DMS114 treated with DMSO at 0.1 percent for 48 hours (cell line): ENCODE measurements around the gene TESK1.
"Not testable (repeated sequence)": the region's sequence is repeated elsewhere in the genome, so short reads cannot be mapped to it uniquely, and the experiment has no call there.

Experiments
- DNase-seq: peaks from one replicate; lab custom pipeline; 2025; ENCODE audit not compliant: unreplicated experiment; lab: John Stamatoyannopoulos, UW

The TESK1 gene

DNA sequence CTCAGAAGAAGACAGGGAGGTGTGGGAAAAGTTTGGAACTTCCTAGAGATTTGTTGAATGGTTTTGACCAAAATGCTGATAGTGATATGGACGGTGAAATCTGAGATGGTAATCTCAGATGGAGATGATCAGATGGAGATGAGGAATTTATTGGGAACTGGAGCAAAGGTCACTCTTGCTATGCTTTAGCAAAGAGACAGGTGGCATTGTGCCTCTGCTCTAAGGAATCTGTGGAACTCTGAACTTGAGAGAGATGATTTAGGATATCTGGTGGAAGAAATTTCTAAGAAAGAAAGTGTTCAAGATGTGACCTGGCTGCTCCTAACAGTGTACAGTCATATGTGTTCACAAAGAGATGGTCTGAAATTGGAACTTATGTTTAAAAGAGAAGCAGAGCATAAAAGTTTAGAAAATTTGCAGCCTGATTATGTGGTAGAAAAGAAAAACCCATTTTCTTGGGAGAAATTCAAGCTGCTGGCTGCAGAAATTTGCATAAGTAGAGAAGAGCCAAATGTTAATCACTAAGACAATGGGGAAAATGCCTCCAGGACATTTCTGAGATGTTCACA is 25.3 kb upstream of the TESK1 start:
- DNase-seq: not testable (repeated sequence)

DNA sequence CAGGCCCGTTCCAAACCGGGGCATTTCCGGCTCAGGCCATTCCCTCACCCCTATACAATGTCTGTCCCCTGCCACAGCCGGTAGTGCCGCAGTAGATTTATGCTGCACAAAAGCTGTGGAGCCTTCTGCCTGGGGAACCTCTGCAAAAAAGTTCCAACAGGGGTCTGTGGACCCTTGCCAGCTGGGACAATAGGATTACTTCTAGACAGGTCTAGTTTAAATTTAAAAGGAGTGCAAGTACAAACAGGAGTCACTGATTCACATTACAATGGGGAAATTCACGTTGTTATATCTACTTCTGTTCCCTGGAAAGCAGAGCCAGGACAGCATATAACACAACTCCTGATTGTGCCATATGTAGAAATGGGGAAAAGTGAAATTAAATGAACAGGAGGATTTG is 21.5 kb upstream of the TESK1 start:
- not testable (repeated sequence) for DNase-seq

DNA sequence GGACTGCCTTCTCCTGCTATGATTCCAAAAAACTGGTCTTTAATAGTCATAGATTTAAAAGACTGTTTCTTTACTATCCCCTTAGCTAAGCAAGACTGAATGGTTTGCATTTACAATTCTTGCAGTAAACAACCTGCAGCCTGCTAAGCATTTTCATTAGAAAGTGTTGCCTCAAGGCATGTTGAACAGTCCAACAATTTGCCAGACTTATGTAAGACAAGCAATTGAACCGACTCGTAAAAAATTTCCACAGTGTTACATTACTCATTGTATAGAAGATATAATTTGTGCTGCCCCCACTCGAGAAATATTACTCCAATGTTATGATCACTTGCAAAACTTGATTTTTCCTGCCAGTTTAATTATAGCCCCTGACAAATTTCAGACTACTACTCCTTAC is 20.4 kb upstream of the TESK1 start:
- DNase-seq: not testable (repeated sequence)

DNA sequence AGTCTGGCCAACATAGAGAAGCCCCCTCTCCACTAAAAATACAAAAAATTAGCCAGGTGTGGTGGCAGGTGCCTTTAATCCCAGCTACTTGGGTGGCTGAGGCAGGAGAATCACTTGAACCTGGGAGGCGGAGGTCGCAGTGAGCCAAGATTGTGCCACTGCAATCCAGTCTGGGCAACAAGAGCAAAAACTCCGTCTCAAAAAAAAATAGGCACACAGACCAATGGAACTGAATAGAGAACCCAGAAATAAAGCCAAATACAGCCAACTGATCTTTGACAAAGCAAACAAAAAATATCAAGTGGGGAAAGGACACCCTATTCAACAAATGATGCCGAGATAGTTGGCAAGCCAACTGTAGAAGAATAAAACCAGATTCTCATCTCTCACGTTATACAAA is 16.6 kb upstream of the TESK1 start:
- DNase-seq: not testable (repeated sequence)

DNA sequence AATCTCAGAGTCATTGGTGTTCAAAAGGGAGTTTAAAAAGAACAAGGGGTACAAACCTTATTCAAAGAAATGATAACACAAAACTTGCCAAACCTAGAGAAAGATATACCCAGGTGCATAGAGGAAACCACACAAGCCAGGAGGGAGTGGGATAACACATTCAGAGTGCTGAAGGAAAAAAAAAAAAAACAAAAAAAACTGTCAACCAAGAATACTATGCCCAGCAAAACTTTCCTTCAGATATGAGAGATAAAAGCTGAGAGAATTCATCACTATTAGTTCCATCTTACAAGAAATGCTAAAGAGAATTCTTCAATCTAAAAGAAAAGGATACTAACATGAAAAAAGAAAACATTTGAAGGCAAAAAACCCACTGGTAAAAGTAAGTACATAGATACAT is 11.5 kb upstream of the TESK1 start:
- DNase-seq: no peak

DNA sequence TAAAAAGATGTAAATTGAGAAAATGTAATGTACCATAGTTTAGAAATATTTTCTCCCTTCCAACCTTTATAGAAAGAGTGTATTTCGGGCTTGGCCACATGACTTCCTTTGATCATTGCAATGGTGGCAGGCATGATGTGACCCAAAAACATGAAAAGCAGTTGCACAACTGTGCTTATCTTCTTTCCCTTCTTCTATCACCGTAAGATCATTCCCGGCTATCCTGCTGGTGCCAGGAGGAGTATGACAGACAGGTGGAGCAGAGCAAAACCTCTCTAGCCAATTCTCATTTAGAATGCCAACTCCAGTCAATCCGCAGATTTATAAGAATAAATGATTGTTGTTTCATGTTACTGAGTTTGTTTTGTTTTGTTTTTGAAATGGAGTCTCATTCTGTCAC is 10.6 kb upstream of the TESK1 start:
- no peak for DNase-seq

DNA sequence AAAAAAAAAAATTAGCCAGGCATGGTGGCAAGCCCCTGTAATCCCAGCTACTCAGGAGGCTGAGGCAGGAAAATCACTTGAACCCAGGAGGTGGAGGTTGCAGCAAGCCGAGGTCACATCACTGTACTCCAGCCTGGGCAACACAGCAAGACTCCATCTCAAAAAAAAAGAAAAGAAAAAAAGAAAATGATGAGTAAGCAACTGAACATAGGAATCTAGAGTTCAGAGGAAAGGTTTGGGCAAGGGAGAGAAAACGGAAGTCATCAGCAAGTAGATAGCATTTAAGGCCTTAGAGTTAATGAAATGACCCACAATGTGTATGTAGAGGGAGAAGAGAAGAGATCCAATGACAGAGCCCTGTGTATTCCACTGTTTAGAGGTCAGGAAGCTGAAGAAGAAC is 8.2 kb upstream of the TESK1 start:
- DNase-seq: not testable (repeated sequence)

DNA sequence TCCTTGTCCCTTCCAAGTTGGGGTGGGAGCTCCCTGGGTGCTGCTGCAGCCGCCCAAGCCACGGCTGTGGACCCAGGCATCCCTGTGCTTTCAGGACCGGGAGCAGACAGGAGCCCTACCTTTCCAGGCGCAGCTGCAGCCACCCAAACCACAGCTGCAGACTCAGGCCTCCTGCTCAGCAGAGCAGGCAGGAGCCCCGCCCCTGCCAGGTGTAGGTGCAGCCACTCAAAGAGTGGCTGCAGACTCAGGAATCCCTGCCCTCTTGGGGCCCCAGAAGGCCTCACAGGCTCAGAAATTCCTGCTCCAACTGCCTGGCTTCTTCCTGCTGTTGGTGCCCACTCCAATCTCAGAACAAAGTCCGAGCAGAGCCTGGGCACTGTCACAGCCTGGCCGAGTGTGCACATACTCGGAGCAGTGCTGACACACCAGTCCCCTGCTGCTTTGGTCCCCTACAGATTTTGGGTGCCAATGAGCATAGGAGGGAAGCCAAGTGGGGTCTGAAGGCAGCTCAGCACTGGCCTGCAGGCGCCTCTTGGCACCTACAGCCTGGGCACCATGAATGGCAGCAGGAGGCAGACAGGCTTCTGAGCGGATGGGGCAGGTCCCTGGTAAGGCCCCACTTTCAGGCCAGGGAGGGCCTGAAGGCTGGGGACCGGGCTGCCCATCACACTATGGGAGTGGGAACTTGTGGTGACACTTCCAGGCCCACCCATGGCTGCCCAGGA is 6.0 kb upstream of the TESK1 start:
- DNase-seq: no peak

DNA sequence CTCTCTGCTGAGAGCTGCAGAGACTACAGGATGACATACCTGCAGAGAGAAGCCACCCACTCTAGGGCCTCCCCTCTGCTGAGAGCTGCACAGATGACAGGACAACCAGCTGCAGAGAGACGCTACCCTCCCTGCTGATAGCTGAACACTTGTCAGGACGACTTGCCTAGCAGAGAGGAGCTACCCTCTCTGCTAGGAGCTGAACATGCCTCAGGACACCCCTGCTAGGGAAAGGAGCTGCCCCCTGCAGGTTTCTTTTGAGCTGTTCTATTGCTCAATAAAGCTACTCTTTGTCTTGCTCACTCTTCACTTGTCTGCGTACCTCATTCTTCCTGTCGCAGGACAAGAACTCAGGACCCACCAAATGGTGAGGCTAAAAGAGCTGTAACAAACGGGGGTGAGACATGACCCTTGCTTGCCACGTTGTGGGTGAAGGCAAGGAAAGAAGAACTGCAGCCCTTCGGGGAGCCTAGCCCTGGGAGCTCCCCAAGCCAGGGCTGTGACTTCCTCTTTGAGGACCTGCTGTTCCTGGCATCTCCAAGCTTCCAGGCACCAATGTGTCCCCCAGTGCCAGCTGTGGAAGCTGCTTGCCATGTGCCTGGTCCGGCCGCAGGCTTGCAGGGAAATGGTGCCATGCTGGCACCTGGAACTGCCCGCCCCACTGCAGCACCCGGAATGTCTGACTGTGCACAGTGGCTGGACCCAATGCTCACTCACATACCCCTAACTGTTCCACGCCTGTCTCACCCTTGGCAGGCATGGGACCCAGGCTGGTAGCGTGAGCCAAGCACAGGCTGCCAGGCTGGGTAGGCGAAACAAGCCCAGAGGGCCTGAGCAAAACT is 5.1 kb upstream of the TESK1 start:
- no peak for DNase-seq

DNA sequence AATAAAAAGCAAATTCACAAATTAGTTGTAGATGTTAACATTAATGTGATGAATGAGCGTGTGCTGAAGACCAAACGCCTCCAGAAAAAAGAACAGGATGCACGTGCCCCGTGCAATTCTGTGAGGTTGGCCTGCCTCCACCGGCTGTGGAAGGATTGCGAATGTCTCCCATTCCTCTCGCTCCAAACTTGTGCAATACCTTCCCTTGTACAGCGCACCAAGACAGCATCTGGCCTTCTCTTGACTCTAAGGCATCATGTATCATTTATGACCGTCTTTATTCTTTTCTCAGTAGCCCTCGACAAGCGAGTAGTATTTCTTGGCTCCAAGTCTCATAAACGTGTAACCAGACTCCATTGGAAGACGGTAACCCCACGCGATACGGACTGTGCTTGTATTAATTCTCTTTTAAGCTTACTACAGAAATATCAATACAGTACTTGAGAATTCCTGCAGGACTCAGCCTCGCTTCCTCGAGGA is 1.5 kb upstream of the TESK1 start:
- peak; percentile 36 for DNase-seq

DNA sequence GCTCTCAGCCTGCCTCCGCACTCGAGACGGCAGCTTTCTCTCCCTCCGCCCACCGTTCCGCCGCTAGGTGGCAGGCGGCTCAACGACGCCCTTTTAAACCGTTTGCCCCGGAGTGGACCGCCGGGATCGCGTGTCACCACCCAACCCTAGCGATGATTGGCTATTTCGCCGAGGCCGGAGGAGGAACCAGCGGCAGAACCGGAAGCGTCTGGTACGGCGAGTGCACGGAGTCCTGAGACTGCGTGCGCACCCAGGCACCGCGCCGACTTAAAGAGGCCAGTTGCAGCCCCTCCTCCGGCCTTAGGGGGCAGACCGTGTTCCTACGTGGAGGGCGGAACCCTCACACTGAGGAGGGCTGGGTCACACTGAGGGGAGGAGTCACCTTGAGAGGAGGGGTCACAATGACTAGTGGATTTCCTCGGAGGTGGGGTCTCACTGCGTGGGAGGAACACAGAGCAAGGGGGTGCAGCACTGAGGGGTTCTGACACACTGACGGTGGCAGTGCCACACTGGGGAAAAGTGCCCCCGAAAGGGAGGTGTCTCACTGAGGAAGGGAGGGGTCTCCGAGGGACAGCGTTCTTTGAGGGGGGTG is 980 bp upstream of the TESK1 start:
- peak; percentile 95 for DNase-seq

DNA sequence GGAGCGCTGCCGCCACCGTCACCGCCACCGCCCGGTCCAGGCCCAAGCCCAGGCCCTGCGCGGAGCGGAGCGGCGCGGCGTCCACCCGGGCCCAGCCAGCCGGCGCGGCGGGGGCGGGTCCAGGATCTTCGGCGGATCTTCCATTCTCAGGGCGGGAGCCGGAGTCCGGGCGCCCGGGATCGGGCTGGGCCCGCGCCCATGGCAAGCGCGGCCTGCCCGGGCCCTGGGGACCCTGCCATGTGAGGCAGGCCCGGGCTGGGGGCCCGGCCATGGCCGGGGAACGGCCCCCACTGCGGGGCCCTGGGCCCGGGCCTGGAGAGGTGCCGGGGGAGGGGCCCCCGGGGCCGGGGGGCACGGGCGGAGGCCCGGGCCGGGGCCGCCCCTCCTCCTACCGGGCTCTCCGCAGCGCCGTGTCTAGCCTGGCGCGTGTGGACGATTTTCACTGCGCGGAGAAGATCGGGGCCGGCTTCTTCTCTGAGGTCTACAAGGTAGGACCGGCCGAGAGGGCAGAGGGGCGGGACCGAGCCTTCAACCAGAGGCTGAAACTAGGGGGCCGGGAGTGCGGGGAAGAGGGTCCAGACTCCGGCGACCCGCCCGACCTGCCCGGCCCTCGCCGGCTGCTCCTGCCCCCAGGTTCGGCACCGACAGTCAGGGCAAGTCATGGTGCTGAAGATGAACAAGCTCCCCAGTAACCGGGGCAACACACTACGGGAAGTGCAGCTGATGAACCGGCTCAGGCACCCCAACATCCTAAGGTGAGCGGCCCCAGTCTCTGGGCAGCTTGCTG is 482 bp downstream of the TESK1 start:
- DNase-seq: no peak

DNA sequence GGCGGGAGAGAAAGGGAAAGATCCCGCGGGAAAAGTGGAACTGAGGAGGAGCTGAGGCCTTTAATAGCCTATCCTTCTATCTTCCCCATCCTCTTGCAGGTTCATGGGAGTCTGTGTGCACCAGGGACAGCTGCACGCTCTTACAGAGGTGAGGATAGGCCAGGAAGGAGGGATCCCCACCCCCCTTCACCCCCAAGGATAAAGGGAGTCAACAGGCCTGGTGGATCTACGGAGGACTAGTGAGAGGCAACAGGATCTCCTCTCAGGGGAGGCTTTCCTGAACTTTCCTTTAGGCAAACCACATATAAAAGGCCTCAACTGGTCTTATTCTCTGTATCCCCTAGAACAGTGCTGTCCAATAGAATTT is 1.1 kb downstream of the TESK1 start:
- DNase-seq: no peak

DNA sequence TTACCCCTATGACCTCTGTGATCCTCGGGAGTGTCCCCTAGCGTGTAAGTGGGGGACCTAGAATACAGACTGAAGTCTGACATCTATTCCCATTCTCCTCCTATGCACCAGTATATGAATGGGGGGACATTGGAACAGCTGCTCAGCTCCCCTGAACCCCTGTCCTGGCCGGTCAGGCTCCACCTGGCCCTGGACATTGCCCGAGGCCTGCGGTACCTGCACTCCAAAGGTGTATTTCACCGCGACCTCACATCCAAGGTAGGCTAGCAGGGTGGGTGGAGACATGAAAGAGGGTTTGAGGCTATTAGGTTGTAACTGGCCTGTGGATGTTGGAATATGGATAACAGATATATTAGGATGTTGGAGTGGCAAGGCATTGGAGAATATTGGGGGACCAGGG is 1.7 kb downstream of the TESK1 start:
- DNase-seq: no peak

DNA sequence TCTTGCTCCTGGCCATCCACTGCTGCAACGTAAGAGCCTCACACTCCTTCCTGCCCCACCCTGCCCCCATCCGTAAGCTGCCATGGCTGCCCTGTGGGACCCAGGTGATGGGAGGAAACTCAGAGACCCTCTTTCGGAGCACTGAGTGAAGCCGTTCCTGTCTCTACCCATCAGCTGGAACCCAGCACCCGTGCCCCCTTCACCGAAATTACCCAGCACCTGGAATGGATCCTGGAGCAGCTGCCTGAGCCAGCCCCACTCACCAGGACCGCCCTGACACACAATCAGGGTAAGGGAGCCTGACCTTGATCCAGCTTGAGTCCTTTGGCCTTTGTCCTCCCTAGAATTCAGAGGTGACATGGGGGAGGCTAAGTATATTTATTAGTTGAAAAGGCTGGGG is 3.2 kb downstream of the TESK1 start:
- DNase-seq: no peak

DNA sequence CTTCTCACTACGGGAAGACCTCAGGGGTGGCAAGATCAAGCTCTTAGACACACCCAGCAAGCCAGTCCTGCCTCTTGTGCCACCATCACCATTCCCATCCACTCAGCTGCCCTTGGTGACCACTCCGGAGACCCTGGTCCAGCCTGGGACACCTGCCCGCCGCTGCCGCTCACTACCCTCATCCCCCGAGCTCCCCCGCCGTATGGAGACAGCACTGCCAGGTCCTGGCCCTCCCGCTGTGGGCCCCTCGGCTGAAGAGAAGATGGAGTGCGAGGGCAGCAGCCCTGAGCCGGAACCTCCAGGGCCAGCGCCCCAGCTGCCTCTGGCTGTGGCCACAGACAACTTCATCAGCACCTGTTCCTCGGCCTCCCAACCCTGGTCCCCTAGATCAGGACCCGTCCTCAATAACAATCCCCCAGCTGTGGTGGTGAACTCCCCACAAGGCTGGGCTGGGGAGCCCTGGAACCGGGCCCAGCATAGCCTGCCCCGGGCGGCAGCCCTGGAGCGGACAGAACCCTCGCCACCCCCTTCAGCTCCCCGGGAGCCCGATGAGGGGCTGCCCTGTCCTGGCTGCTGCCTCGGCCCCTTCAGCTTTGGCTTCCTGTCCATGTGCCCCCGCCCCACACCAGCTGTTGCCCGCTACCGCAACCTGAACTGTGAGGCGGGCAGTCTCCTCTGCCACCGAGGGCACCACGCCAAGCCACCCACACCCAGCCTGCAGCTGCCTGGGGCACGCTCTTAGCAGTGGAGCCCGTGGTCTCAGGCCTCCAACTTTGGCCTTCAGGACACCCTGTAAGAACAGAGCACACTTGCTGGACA is 4.1 kb downstream of the TESK1 start:
- DNase-seq: no peak

DNA sequence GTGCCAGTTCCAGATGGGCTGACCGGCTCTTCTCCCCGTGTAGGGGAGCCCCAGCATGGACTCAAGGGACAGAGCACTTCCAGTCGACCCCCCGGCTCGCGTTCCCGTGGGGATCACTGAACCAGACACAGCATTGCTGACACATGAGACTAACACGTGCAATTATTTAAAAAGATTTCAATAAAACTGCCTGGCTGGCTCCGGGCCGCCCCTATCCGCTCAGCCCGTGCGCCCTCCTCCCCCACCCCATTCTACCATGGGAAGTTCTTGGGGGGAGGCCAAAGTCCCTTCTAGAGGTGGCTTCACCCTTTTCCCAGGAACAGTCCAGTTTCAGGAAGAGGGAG is 4.7 kb downstream of the TESK1 start:
- DNase-seq: no peak

DNA sequence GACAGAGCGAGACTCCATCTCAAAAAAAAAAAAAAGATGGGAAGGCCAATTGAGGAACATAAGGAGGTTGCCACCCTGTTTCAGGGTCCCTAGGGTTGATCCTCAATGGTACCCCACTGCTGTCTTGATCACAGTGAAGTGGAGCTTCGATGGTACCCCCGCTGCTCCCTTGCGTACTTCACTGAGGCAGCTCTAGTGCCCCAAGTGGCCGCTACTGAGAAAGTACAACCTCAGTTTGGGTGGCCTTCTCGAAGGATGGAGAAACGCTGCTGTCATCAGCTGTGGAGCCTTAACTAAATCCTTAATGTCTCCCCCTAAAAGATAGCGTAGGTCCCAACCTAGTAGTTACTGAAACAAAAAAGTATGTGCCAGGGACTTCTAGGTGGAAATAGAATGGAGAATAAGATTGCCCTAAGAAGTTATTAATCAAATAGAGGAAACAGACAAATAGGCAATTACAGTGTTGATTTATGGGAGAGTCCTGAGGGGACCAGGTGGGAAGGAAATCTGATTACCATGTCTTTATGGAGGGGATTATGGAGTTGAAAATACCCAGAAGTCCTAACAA is 6.3 kb downstream of the TESK1 start:
- DNase-seq: peak; percentile 6

DNA sequence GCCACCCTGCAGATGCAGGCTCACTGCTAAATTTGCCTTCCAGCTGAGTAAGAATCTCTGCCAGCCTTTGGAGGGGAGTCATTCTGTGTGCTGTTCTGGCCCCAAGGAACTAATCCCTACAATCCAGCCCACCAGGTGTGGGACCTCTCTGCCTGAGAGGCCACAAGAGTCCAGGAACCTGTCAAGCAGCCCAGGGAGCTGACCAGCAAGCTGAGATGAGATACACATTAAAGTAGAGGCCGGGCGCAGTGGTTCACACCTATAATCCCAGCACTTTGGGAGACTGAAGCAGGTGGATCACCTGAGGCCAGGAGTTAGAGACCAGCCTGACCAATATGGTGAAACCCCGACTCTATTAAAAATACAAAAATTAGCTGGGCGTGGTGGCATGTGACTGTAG is 7.0 kb downstream of the TESK1 start:
- not testable (repeated sequence) for DNase-seq

DNA sequence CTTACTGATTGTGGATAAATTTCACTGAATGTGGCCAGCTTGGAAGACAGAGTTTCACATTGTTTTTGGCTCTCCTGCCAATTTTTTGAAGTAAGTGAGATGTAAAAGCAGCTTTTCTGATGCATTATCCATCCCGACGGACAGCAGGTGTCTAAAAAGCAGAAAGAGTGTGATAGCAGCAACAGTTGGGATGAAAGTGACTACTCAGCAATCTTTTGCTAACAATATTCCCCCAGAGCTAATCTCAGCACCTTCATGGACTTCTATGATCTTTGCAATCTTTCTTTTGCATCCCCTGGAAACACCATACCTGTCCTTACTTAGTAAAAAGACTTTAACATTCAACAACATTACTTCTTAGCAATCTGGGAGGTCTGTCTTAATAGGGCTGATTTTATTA is 7.8 kb downstream of the TESK1 start:
- no peak for DNase-seq
